B cell (primary cell): ENCODE results near the gene EPN2. TPM values are rescaled to one million over a fixed set of nuclear protein-coding genes. Genes with fewer than 3 reads are reported as not detected.

Source experiments
- ATAC-seq: fragments of 200-7000 bp; cut with Tn5 transposase; one replicate; pipeline ENCODE4 v1.10.0; 2021; ENCODE audit warnings: low read depth, mild to moderate bottlenecking, moderate number of reproducible peaks, moderate library complexity
- CTCF ChIA-PET: fragments of 350-600 bp; sonication (Branson Sonifier 250); formaldehyde crosslinking; loops from one replicate; lab custom pipeline; 2021; ENCODE audit warnings: antibody characterized with exemption, inconsistent platforms; lab: Charles Lee
- POLR2A ChIA-PET: fragments of 350-600 bp; sonication (Branson Sonifier 250); formaldehyde crosslinking; loops from one replicate; lab custom pipeline; 2021; ENCODE audit warnings: antibody characterized with exemption; lab: Charles Lee
- DNase-seq: peaks from one replicate; pipeline ENCODE4 v3.0.0; 2013
- H2AFZ ChIP-seq: 2 replicates; pipeline ENCODE4 v1.6.1; 2012; ENCODE audit warnings: mild to moderate bottlenecking, low read depth, low read length; ENCODE audit not compliant: insufficient read depth, poor library complexity, severe bottlenecking
- H3K27ac ChIP-seq, 2 donors: 1 replicate in 1 of 2; 2 replicates in 1 of 2; pipeline ENCODE4 v1.5.1; 2012 to 2013; ENCODE audit warnings: low read length in 2 of 2, mild to moderate bottlenecking in 2 of 2, moderate library complexity in 1 of 2
- H3K27me3 ChIP-seq, 4 experiments: fragments of 200-600 bp in 1 of 4; sonication (generic) in 1 of 4; replicated peaks in 1 of 4; 1 replicate in 2 of 4; 2 replicates in 2 of 4; pipeline versions ENCODE4 v1.6.1 to v1.7.0; 2013 to 2016; ENCODE audit warnings: low read length in 3 of 4, mild to moderate bottlenecking in 2 of 4, mixed read lengths in 1 of 4, moderate library complexity in 1 of 4; ENCODE audit not compliant: insufficient read depth in 4 of 4, control insufficient read depth in 3 of 4; ENCODE audit errors: control extremely low read depth in 1 of 4
- H3K36me3 ChIP-seq, 2 experiments: replicated peaks in 1 of 2; 1 replicate in 1 of 2; 2 replicates in 1 of 2; pipeline versions ENCODE4 v1.6.1 to v1.7.1; 2013; ENCODE audit warnings: low read length in 1 of 2; ENCODE audit not compliant: insufficient read depth in 2 of 2, control insufficient read depth in 1 of 2; ENCODE audit errors: control extremely low read depth in 1 of 2, extremely low read depth in 1 of 2
- H3K4me1 ChIP-seq, 2 donors: fragments of 200-600 bp in 1 of 2; sonication (generic) in 1 of 2; 1 replicate in 1 of 2; 2 replicates in 1 of 2; pipeline versions ENCODE4 v1.5.1 to v1.6.1; 2013 to 2017; ENCODE audit warnings: low read length in 2 of 2; ENCODE audit not compliant: control insufficient read depth in 2 of 2, insufficient read depth in 2 of 2
- H3K4me2 ChIP-seq: replicated peaks from 2 replicates; pipeline ENCODE3; 2012; ENCODE audit warnings: mild to moderate bottlenecking, low read depth, low read length; ENCODE audit not compliant: poor library complexity, severe bottlenecking
- H3K4me3 ChIP-seq, 5 experiments: fragments of 200-600 bp in 1 of 5; sonication (generic) in 1 of 5; 1 replicate in 3 of 5; 2 replicates in 2 of 5; pipeline versions ENCODE4 v1.5.1 to v1.7.0; 2011 to 2016; ENCODE audit warnings: low read length in 4 of 5, mild to moderate bottlenecking in 4 of 5, low read depth in 2 of 5, control low read depth in 1 of 5, moderate library complexity in 1 of 5; ENCODE audit not compliant: insufficient read depth in 1 of 5; ENCODE audit errors: control extremely low read depth in 1 of 5, extremely low read depth in 1 of 5
- H3K79me2 ChIP-seq: fragments of 200-600 bp; sonication (generic); one replicate; pipeline ENCODE4 v1.6.0; 2016; ENCODE audit warnings: low read length; ENCODE audit not compliant: control insufficient read depth, insufficient read depth
- H3K9ac ChIP-seq: fragments of 200-600 bp; sonication (generic); 2 replicates; pipeline ENCODE4 v1.6.1; 2017; ENCODE audit warnings: mild to moderate bottlenecking, low read length, moderate library complexity
- H3K9me3 ChIP-seq, 3 donors: one replicate each; pipeline versions ENCODE4 v1.6.1 to v1.7.1; 2013; ENCODE audit warnings: low read length in 2 of 3; ENCODE audit not compliant: control insufficient read depth in 2 of 3, insufficient read depth in 1 of 3; ENCODE audit errors: control extremely low read depth in 1 of 3
- H4K20me1 ChIP-seq: 2 replicates; pipeline ENCODE4 v1.6.0; 2012; ENCODE audit warnings: mild to moderate bottlenecking, low read length; ENCODE audit not compliant: insufficient read depth, control insufficient read depth, poor library complexity, severe bottlenecking
- H3K27ac Mint-ChIP-seq: one replicate; pipeline ENCODE4 v1.8.0; 2021; ENCODE audit warnings: mixed read lengths
- H3K27me3 Mint-ChIP-seq: one replicate; pipeline ENCODE4 v1.8.0; 2021; ENCODE audit warnings: mixed read lengths
- H3K4me1 Mint-ChIP-seq: one replicate; pipeline ENCODE4 v1.8.0; 2021; ENCODE audit warnings: mixed read lengths
- H3K4me3 Mint-ChIP-seq: one replicate; pipeline ENCODE4 v1.8.0; 2021; ENCODE audit warnings: mixed read lengths
- H3K9me3 Mint-ChIP-seq: one replicate; pipeline ENCODE4 v1.8.0; 2022; ENCODE audit warnings: mixed read lengths; ENCODE audit not compliant: insufficient read depth
- CTCF ChIP-seq: fragments of 200-600 bp; IDR thresholded peaks from one replicate; pipeline ENCODE4 v1.8.0; 2022; ENCODE audit warnings: antibody characterized with exemption, mild to moderate bottlenecking
- EZH2 ChIP-seq: IDR thresholded peaks from 2 replicates; pipeline ENCODE4 v1.6.1; 2012; ENCODE audit warnings: borderline replicate concordance, low read depth, mild to moderate bottlenecking, moderate library complexity, low read length; ENCODE audit not compliant: insufficient read depth, poor library complexity, severe bottlenecking
- WGBS: methylation state at CpG from one replicate; pipeline ENCODE4 v1.1.5; 2013; ENCODE audit warnings: missing lambda C conversion rate; ENCODE audit not compliant: insufficient coverage; 5-methylcytosine and 5-hydroxymethylcytosine counted together
- intact Hi-C: fragments of 100-400 bp; cut with micrococcal nuclease; formaldehyde crosslinking; loops from one replicate; pipeline ENCODE4 v1.10.0; 2022
- polyA plus RNA-seq: library from polyadenylated mRNA; depleted of rRNA; stranded (reverse); fragments of >200 nt; gene quantifications from 2 replicates; pipeline ENCODE4 v1.2.3, GENCODE V29; 2012
- total RNA-seq, 2 donors: library from RNA; stranded (reverse); fragments of 120-200 nt in 1 of 2; gene quantifications; 1 replicate in 1 of 2; 2 replicates in 1 of 2; pipeline versions ENCODE4 v1.2.3 to v1.2.4, GENCODE V29; 2013 to 2022

EPN2 gene
- total and polyA plus RNA-seq, 2 donors (not counting 1 experiment from before 2014, with no cell fraction given), result 15.7 to 35.6 TPM

- Histone ChIP-seq H3K4me2 (no peak overlapping the region), H3K9me3 (no peaks in the 10 kb centered on the region), H2AFZ (no peak overlapping the region), H3K4me3 (no peak overlapping the region), H3K36me3 (no peaks in the 10 kb centered on the region), H3K79me2 (peaks cover 7% of the 10 kb centered on the region), H4K20me1 (peaks cover 2% of the 10 kb centered on the region), H3K9ac (no peak overlapping the region), H3K4me1 (peaks cover 6 to 8% of the 10 kb centered on the region in 2 donors), H3K27me3 (peaks cover 0 to 6% (median 0%) of the 10 kb centered on the region in 4 experiments), H3K27ac (no peak overlapping the region)
- ATAC-seq (no peak), DNase-seq (no peak)
- ChIA-PET POLR2A (no interaction called here), CTCF (no interaction called here)
- intact Hi-C loops, result no loop called here
- TF ChIP-seq CTCF (no peak), EZH2 (no peak)
- Mint-ChIP-seq H3K4me3 (no peak overlapping the region), H3K27me3 (peaks cover 8% of the 10 kb centered on the region), H3K9me3 (no peaks in the 10 kb centered on the region), H3K27ac (no peak overlapping the region), H3K4me1 (peaks cover 25% of the 10 kb centered on the region)
- 93% methylated on average over 6 of the region's 6 CpGs for WGBS
These were observed 27.5 kb downstream of the EPN2 start for GRCh38 chr17:19264681-19265080.

GRCh38 chr17:19265755-19266154, 28.6 kb downstream of the EPN2 start:
- H4K20me1 ChIP-seq, result peaks cover 11% of the 10 kb centered on the region
- no peaks in the 10 kb centered on the region for H3K36me3 ChIP-seq
- intact Hi-C loops, result no loop called here
- H3K9ac ChIP-seq, result no peak overlapping the region
- H3K79me2 ChIP-seq, result peaks cover 7% of the 10 kb centered on the region
- H3K27me3 ChIP-seq, result no peaks in the 10 kb centered on the region
- WGBS, result 90% methylated on average over 5 of the region's 6 CpGs
- CTCF ChIA-PET, result no interaction called here
- peaks cover 34% of the 10 kb centered on the region for H3K4me1 Mint-ChIP-seq
- no peaks in the 10 kb centered on the region for H3K9me3 ChIP-seq
- H2AFZ ChIP-seq, result no peak overlapping the region
- no peaks in the 10 kb centered on the region for H3K9me3 Mint-ChIP-seq
- DNase-seq (no peak), ATAC-seq (no peak)
- H3K4me1 ChIP-seq, result peaks cover 16 to 18% of the 10 kb centered on the region in 2 donors
- no peak overlapping the region for H3K4me3 ChIP-seq
- H3K4me3 Mint-ChIP-seq, result no peak overlapping the region
- POLR2A ChIA-PET, result no interaction called here
- TF ChIP-seq CTCF (no peak), EZH2 (no peak)
- no peak overlapping the region for H3K4me2 ChIP-seq
- peaks cover 3% of the 10 kb centered on the region for H3K27me3 Mint-ChIP-seq
- no peak overlapping the region for H3K27ac Mint-ChIP-seq
- no peak overlapping the region for H3K27ac ChIP-seq
